Right lung (tissue), 5 donors: ENCODE results near the gene RAD51B. TPM values are rescaled to one million over a fixed set of nuclear protein-coding genes. Genes with fewer than 3 reads are reported as not detected.

Experiments used
- DNase-seq, 2 donors: peaks; one replicate each; pipeline ENCODE4 v3.0.0-alpha.2; 2013
- polyA plus RNA-seq, 5 donors: library from polyadenylated mRNA; unstranded; fragments of 120-200 nt; gene quantifications; one replicate each; pipeline versions ENCODE4 v1.2.1 to v1.2.3, GENCODE V29; 2013; ENCODE audit warnings: inconsistent platforms in 1 of 5, low replicate concordance in 1 of 5; ENCODE audit not compliant: insufficient read length in 5 of 5, insufficient read depth in 1 of 5

Gene RAD51B
- polyA plus RNA-seq, 5 donors = 8.1 to 15.5 (median 11.8) TPM

- no peak for DNase-seq
Observed at GRCh38 chr14:68402525-68403101, 583.0 kb downstream of the RAD51B start.

GRCh38 chr14:68403191-68404145 lies 583.9 kb downstream of the RAD51B start:
- DNase-seq = no peak

GRCh38 chr14:68404146-68404527 lies 584.6 kb downstream of the RAD51B start:
- no peak for DNase-seq

DNA sequence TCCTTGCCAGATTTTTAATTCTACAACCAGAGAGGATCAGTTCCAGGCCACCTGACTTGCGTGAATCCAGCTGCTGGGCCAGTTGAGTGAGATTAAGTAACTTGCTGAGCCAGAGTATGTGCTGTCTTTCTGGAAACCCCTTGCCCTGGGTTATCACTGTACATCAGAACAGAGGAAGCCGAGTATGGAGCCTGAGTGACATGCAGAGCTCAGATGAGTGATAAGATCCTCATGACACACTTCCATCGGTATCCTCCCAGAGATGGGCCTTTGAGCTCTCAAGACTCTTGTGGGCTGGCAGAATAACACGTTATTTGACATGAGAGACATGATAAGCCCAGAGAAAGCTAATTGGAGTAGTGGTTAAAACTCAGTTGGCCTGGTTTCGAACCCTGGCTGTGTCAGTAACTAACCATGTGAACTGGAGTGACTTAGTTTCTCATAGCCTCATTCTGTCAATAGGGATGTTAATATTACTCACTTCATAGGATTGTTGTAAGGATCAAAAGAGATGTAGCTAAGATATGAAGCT lies 585.1 kb downstream of the RAD51B start:
- DNase-seq = no peak

- no peak for DNase-seq
Observed at GRCh38 chr14:68405961-68406360, 586.4 kb downstream of the RAD51B start.

DNA sequence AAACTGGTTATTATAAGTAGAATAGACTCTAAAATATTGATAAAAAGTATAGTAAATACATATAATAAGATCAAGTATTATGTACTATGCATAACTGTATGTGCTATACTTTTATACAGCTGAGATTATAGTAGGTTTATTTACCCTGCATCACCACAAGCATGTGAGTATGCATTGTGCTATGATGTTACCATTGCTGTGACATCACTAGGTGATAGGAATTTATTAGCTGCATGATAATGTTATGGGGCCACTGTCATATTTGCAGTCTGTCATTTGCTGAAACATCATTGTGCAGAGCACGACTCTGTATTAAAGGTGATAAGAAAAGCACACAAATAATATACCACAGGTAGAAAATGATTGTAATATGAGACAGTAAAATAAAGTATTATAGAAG lies 587.7 kb downstream of the RAD51B start:
- DNase-seq = no peak

DNA sequence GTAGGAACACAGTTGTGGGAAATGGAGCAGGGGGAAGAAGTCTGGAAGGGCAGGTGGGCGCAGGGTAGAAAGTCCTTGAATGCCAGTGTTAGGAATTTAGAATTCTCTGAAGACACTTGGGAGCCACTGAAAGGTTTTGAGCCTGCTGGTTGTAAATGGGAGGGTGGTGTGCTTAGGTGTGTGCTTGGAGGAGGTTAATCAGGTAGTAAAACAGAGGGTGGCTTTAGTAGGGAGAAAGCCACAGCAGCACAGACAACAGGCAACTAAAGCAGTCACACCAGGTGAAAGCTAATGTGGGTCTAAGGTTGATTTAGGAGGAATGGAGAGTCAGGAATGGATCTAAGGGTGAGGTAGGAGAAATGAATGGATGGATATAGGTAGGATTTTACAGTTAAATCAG lies 588.2 kb downstream of the RAD51B start:
- no peak for DNase-seq

- no peak for DNase-seq
Observed at GRCh38 chr14:68408680-68409079, 589.1 kb downstream of the RAD51B start.

GRCh38 chr14:68409387-68409786 lies 589.8 kb downstream of the RAD51B start:
- no peak for DNase-seq

DNA sequence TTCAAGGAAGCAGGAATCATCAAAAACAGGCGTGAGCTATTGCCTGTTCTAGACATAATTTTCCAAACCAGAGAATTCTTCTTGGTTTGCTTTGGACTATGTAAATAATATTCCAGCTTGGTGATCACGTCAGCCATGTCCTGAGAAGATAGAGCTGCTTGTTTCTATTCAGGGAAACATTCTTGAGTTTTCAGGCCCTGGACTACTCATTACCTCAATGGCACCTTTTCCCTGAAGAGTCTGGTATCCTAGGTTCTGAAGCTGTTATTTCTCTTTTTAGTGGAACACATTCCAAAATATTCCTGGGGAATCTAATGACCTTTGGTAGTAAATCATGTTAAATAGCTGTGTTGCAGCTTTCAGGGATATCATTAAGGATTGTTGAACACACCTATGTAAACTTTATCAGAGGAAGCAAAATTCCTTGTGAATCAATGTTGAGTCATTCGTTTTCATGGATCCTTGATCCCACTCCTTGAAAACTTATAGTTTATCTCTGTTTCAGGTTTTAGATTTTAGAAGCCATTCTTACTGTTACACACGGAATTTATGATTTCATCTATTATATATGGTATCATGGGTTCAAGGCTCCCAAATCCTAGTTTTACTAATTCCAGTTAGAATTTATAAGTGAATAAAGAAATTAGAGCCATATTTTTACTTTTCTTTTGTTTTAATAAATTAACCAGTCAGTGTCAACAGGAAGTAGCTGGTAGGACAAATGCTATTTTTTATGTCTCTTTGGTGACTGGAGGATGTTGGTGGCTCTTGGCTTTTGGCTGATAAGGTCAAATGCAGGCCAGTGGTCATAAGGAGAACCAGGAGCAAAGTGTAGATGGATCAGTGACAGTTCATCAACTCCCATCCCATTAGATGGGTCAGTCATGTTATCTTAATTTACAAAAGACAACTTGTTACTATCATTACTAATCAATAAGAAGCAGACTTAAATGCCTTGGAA lies 593.2 kb downstream of the RAD51B start:
- DNase-seq = no peak

DNA sequence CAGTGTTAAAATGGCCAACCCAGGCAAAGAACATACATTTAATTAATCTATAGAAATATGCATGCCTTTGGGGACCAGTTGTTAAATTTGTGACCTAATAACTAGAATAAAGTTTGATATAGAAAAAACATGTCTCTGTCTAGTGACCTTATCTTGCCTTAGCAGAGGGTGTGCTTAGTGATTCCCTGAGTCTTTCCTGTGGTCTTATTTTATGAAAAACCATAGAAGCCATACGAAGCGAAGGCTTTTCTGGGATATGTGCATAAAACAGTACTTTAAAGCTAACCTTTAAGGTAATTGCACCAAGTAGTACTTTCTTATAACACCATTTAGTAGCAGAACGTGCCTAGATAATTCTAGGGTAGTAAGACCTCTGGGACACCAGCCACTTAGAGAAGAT lies 593.9 kb downstream of the RAD51B start:
- no peak for DNase-seq

- no peak for DNase-seq
Observed at GRCh38 chr14:68414121-68414520, 594.5 kb downstream of the RAD51B start.

DNA sequence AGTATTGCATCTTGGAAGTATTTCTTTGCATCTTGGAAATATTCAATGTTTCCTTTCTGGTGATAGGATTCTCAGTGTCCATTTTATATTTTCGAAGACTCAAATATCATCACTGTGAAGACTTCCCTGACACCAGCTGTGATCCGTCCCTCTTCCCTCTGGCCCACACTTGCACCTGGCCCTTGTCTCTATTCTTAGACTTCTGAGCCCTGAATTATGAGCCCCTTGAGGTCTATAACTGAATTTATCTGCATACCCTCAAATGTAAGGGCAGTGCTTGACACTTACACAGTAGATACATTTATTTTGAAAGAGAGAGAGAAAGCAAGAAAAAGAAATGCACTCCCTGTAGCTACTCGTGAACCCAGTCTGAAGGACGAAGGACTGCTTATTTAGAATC lies 596.6 kb downstream of the RAD51B start:
- no peak for DNase-seq

DNA sequence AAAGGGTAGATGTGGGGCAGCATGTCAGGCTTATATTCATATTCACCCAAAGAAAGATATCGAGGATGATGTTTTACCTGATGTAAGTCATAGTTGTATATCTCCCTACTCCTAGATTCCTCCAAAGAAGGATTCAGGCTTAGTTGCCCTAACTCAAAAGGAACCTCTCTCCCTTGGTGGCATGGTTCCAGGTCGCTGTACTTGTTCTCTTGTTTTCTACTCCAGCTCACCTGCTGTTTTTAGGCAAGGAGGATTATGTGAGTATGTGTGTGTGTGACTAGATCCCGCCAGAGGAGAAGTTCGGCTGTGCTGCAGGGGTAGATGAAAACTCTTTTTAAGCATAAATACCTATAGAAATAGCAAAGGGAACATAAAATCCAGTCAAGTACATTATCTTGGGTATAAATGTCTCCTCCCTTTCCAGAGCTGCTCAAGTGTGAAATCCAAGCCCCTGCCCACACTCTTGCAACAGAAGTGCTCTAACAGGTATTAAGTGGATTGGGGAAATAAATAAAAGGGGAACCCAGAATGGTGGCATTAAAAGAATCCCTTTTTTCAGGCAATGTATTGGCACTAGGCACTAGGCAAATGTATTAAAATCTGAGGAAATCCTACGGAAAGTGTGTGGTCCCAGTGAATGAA lies 597.6 kb downstream of the RAD51B start:
- DNase-seq = no peak

DNA sequence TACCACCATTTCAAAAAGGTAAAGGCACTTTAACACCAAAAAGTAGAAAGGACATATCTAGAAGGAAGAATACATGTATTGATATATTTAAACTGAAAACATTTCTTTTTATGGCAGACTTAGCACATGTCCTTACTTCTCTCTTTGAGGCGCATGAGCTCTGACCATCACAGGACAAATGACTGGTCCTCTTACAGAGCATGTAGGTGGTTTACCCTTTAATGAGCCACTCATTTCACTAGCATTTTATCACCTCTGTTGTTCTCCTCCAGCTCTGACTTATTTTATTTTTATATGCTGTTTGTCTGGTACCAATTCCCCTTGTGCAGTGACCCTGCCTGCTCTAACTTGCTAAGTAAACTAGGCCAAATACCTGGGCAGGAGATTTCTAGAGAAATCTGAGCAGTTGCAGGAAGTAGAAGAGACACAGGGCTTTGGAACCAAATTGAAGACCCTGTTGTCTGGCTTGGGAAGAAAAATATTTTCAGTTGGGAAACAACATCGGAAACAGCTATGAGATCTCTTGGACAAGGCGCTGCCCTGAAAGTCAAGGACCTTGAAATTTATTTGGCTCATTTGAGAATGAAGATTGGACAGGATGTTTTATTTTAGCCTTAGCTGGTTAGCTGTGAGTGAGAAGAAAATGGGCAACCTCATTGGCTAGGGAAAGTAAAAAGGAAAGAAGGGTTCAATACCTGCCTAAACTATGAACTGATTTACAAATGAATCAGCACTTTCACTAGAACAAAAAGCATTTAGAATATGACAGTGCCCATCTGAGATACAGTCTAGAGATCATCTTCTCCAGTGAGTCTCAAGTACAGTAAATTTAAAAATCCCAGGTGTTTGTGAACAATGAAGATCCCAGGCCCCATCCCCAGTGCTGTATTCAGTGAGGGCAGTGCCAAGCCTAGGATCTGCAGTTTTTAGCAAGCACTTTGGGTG lies 598.9 kb downstream of the RAD51B start:
- DNase-seq = no peak

DNA sequence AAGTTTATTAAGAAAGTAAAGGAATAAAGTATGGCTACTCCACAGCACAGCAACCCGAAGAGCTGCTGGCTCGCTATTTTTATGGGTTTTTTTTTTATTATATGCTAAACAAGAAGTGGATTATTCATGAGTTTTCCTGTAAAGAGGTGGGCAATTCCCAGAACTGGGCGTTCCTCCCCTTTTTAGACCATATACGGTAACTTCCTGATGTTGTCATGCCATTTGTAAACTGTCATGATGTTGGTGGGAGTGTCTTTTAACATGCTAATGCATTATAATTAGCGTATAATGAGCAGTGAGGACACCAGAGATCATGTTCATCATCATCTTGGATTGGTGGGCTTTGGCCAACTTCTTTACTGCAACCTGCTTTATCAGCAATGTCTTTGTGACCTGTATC lies 600.8 kb downstream of the RAD51B start:
- DNase-seq = no peak

DNA sequence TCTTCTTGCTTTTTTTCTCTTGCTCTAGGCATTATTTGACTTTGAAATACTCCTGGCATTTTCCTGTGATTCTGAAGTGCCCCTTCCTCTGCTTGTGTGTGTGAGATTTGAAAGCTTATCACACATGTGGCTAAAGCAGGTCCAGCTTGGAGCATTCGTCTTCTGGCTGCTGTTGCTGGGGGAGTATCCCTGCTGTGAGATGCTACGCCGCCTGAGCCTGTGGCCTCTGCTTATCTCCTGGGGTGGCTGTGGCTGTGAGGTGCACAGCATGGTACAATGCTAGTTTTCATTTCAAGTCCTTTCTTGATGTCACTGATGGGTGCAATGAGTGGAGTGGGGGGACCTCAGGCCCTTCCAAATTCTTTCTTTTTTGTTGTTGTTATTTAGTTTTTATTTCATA lies 601.5 kb downstream of the RAD51B start:
- DNase-seq = no peak

GRCh38 chr14:68423686-68424085 lies 604.1 kb downstream of the RAD51B start:
- DNase-seq = no peak

DNA sequence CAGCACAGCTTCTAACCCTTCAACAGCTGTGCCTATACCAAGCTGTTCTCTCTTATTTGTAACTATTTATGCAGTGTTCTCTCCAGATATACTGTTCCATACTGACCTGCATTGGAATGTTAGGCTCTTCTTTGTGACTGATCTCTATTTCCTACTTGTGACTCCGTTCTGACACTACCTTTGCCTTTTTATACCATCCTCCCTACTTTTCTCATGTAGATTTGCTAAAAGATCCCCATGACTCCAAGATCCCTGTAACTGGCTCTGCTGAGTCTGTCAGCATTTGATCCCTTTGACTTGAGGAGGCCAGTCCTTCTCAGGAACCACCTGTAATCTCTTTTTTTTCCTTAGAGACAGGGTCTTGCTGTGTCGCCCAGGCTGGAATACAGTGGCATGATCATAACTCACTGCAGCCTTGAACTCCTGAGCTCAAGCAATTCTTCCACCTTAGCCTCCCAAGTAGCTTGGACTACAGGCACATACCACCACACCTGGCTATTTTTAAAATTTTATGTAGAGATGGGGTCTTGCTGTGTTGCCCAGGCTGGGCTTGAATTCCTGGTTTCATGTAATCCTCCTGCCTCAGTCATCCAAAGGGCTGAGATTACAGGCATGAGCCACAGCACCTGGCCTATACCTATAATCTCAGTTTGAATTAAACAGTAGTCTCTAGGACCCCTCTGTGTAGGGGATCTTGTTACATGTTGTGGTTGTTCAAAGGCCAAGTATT lies 605.0 kb downstream of the RAD51B start:
- no peak for DNase-seq
